H54 (cell line): ENCODE results near the gene ARHGAP19.

Source experiments
- DNase-seq: peaks from one replicate; pipeline ENCODE4 v3.0.0; 2011; ENCODE audit warnings: low spot score, mixed read lengths; ENCODE audit not compliant: insufficient read length
- FAIRE-seq: peaks from 3 replicates; lab custom pipeline; 2011; peaks lifted over from hg19 to GRCh38; lab: Jason Lieb, UNC
- POLR2A ChIP-seq: IDR thresholded peaks from 2 replicates; pipeline ENCODE4 v1.6.1; 2011; ENCODE audit warnings: low read depth, mild to moderate bottlenecking, low read length

The ARHGAP19 gene

GRCh38 chr10:97179311-97179710, 113.1 kb downstream of the ARHGAP19 start:
- DNase-seq (no peak), FAIRE-seq (no peak)
- no peak for TF ChIP-seq POLR2A

DNA sequence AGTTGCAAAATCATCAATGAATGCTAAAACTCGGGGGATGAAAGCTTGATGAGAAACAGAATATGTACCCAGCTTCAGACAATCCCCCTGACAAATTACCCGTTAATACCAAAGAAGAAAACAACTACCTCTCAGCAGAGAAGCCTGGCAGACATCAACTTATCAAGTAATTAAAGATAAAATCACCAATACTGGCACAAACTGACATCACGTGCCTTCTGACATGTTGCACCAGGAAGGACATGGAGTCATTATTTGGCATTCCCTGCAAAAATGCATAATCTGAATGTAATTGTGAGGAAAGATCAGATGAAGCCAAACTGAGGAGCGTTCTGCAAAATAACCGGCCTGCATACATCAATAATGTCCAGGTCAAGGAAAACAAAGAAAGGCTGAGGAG, 114.4 kb downstream of the ARHGAP19 start:
- no peak for TF ChIP-seq POLR2A
- FAIRE-seq = no peak
- no peak for DNase-seq

DNA sequence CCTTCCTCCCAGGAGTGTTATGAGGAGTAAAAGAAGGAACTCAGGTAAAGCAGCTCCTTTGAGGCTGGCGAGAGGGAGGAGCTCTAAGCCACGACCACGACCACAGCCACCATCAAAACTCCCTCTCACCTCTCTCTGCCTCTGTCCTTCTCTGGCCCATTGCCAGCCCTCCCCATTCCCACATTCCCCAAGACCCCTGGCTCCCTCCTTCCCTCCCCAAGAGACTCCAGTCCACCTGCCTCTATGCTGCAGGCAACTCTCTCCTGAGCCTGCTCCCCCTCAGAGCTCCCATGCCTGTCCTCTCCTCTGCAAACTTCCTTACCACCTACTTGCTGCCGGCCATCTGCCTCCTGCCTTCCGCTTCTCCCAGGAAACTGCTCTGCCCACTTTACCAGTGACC, 116.2 kb downstream of the ARHGAP19 start:
- FAIRE-seq (no peak), DNase-seq (no peak)
- TF ChIP-seq POLR2A = no peak

GRCh38 chr10:97175586-97175985, 116.9 kb downstream of the ARHGAP19 start:
- TF ChIP-seq POLR2A = no peak
- no peak for DNase-seq
- no peak for FAIRE-seq

DNA sequence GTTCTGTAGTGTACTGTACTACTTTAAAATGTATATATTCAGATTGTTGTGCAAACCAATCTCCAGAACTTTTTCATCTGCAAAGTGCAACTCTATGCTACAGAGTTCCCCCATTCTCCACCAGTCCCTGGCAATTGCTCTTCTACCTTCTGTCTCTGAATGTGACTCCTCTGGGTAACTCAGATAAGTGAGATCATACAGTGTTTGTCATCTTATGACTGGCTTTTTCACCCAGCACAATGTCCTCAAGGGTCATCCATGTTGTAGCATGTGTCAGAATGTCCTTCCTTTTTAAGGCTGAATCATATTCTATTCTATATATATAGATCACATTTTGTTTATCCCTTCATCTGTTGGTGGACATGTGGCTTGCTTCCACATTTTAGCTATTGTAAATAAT, 117.5 kb downstream of the ARHGAP19 start:
- TF ChIP-seq POLR2A = no peak
- FAIRE-seq (no peak), DNase-seq (no peak)

GRCh38 chr10:97174276-97174775, 118.1 kb downstream of the ARHGAP19 start:
- TF ChIP-seq POLR2A = no peak
- DNase-seq (no peak), FAIRE-seq (no peak)

- FAIRE-seq (no peak), DNase-seq (no peak)
- no peak for TF ChIP-seq POLR2A
Measured at GRCh38 chr10:97173036-97173435, 119.4 kb downstream of the ARHGAP19 start.
